ENCODE data around the gene LAGE3.

GRCh38 chrX:154490414-154491083, 11.5 kb upstream of the LAGE3 start, which contains the start of gene SLC10A3:
- TF ChIP-seq CTCF (IDR thresholded peaks at IDR 0.05; ENCODE audit: low read depth, low read length) (no peak), MAX (IDR thresholded peaks at IDR 0.05; ENCODE audit: low read depth, low read length) (no peak)

Measured in NB4 (cell line).